GM19372 (cell line): ENCODE data around the gene ADAMTSL3.
"Not testable (repeated sequence)": the region's sequence is repeated elsewhere in the genome, so short reads cannot be mapped to it uniquely, and the experiment has no call there.

Source experiments
- ATAC-seq: cut with Tn5 transposase; IDR thresholded peaks from one replicate; pipeline ENCODE4 v1.9.1; 2021; ENCODE audit warnings: mild to moderate bottlenecking, low read depth, moderate library complexity; ENCODE audit not compliant: unreplicated experiment

The ADAMTSL3 gene

GRCh38 chr15:83746231-83746630, 92.3 kb downstream of the ADAMTSL3 start:
- ATAC-seq, result no peak

DNA sequence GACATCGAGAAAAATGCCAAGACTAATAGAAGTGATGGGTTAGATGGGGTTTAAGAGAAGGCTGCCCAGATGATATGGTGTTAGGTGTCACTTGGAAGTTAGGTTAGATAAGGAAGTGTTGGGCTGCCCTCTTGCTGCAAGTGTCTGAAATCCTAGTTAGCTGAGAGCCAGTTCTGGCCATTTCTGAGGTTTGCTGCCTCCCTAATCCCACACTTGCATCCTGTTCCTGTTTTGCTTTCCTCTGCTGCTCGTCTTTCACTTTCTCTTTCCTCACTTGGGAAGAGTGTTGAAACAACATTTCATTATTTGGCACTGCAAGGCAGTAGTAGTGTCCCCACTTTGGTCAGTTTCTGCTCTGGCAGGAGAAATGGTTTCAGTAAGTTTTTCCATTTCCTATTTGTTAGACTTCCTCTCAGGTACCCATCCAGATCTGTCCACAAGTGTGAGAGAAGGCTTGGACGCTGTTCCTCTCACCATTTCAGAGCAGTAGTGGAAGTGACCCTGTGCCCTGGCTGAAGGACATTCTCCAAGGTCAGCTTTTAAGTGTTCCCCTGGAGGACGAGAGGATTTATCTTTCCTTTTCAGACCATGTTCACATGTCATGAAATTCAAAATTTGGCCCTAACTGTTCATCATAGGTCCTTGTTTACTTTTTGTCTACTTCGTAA, 93.3 kb downstream of the ADAMTSL3 start:
- ATAC-seq, result no peak

DNA sequence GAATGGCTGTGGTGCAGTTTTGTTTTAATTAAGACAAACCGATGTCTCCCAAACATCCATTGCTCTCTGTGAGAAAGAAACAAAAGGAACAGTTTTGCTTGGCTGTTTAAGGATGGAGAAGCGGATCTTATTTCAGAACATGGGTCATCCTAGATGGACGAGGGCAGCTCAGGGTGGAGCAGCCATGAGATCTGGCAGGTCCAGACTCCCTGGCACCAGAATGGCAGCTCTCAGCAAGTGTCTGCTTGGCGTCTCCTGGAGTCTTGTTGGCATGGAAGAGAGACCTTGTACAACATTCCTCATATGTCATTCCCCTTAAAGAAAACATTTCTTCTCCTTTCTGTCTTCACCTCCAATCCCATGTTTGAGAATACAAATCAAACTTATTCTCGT, 93.8 kb downstream of the ADAMTSL3 start:
- no peak for ATAC-seq

DNA sequence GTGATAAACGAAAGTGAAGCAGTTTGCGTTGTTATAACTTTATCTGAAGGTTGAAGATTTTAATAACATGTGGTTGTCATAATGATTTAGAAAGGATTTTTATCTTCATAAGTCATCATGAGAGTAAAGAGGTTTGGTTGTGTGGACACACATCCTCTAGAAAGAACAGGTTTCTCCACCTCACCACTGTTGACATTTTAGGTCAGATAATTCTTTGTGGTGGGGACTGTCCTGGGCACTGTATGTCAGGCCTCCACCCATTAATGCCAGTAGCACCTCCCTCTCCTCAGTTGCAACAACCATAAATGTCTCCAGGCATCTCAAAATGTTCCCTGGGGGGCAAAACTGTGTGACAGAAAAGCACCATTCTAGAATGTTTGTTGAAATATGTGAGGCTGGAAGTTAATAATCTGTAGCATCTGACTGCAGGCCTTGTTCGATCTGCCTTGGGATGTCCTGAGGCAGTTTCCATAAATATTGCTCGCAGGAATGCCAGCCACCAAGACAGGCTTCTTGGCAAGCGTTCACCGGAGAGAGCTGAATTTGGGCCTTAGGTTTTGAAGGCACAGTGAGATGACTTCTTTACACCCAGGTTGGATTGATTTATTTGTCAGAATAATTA, 100.1 kb downstream of the ADAMTSL3 start:
- ATAC-seq, result no peak

GRCh38 chr15:83757291-83757690, 103.4 kb downstream of the ADAMTSL3 start:
- ATAC-seq, result not testable (repeated sequence)

DNA sequence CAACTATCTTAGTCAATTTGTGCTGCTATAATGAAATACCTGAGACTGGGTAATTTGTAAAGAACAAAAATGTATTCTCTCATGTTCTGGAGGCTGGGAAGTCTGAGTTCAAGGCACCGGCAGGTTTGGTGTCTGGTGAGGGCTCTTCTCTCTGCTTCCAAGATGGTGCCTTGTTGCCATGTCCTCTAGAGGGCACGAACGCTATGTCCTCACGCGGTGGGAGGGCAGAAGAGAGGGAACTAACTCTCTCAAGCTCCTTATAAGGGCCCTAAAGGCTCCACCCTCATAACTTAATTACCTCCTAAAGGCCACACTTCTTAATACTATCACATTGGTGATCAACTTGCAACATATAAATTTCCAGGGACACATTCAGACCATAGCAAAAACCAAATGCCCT, 108.4 kb downstream of the ADAMTSL3 start:
- no peak for ATAC-seq

GRCh38 chr15:83764201-83764838, 110.4 kb downstream of the ADAMTSL3 start:
- no peak for ATAC-seq

DNA sequence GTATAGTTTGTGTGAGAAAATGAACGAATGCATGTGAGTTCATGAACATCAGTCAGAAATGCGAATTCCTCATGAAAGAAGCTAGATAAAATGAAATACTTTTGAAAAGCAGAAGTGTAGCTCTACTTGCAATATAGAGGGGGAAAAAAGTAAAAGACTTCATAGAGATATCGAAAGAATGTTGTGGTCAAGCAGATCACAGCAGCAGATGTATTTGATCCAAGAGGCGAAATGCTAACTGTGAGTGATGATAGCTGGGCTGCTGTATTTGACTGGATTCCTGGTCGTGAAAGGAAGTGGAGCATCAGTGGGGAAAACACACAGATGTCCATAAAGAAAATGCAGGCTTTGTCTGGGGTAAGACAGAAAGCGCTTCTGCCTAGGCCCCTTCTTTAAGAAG, 112.4 kb downstream of the ADAMTSL3 start:
- ATAC-seq, result no peak

- no peak for ATAC-seq
These were observed 113.8 kb downstream of the ADAMTSL3 start for GRCh38 chr15:83767741-83768140.

GRCh38 chr15:83769411-83769999, 115.6 kb downstream of the ADAMTSL3 start:
- no peak for ATAC-seq

DNA sequence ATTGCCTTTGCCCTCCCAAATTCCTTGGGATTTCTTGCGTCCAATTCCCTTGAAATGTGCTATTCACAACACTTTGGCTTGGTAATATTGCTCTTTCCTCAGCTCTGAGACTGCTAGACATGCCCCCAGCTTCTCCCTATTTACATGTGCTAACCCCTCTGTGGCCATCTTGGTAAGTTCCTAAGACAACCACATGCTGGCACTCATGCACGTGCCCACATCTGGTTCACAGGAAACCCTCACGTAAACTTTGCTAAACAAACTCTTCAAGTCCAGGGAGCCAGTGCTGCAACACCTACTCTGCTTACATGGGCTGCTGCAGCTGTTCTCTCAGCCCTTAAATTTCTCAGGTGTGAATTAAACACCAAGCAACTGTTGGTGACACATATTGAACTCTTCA, 121.8 kb downstream of the ADAMTSL3 start:
- ATAC-seq, result no peak

DNA sequence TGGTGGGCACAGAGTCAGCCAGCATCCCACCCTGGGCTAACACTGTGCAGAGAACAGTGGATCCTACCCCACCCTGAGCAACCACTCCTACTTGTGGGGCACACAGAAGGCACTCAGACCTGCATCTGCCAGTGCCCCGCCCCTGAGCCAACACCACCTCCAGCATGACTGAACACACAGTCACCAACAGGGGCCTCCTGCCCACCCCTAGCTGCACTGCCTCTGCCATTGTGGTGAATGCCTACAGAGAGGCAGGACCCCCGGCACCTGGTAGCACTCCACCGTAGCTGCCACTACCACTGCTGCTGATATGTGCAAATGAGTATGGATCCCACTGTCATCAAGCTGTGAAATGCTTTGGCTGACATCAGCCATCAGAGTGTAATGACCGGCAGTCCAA, 123.1 kb downstream of the ADAMTSL3 start:
- no peak for ATAC-seq

DNA sequence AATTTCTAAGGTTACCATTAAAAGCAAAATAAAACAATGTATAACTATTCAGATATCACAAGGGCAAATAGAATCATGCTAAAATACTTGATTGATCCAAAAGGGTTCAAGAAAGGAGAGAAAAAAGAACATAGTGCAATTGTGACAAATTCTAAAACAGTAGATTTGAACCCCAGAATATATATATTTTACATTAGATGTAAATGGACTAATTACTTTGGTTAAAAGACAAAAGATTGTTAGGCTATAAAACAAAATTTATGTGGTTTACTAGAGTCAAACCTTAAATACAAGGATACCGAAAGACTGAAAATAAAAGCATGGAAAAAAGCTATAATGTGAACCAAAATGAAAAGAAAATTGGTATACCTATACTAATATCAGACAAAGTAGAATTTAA, 129.3 kb downstream of the ADAMTSL3 start:
- no peak for ATAC-seq

- no peak for ATAC-seq
These were observed 131.1 kb downstream of the ADAMTSL3 start for GRCh38 chr15:83784975-83785374.

- ATAC-seq, result no peak
These were observed 132.4 kb downstream of the ADAMTSL3 start for GRCh38 chr15:83786336-83786735.

DNA sequence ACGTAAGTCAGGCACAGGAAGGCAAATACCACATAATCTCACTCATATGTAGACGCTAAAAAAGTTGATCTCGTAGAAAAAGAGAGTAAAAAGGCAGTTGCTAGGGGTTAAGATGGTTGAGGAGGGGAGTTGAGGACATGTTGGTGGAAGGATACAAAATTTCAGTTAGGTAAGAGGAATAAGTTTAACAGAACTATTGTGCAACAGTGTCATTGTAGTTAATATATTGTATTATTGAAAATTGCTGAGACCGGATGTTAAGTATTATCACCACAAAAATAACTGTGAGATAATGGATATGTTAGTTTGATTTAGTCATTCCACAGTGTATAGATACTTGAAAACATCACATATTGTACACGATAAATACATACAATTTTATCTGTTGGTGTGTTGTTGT, 139.1 kb downstream of the ADAMTSL3 start:
- no peak for ATAC-seq

DNA sequence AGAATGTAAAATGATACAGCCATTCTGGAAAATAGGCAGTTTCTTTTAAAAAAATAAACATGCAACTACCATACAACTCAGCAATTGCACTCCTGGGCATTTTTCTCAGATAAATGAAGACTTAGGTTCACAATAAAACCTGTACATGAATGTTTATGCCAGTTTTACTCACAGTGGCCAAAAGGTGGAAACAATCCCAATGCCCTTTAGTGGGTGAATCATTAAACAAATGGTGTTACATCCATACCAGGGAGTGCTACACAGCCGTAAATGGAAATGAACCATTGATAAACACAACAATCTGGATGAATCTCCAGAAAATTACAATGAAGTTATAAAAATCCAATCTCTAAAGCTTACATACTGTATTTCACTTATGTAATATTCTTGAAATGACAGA, 140.3 kb downstream of the ADAMTSL3 start:
- no peak for ATAC-seq

DNA sequence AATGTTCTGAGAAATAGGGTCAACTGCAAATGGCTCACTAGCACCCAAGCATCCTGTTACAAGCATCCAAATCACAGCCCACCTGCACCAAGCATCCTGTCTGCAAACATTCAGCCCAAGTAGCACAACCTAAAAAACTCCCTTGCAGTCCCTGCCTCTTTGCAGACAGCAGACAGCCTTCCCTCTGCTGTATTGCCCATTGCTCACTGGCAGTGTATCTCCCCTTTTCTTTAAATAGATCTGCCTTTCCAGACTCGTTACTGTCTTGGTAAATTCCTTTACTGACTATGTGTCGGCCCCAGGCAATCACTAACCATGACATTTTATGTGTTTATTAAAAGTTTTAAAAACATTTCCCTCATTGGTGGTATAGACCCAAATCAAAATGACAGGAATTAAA, 155.4 kb downstream of the ADAMTSL3 start:
- no peak for ATAC-seq

DNA sequence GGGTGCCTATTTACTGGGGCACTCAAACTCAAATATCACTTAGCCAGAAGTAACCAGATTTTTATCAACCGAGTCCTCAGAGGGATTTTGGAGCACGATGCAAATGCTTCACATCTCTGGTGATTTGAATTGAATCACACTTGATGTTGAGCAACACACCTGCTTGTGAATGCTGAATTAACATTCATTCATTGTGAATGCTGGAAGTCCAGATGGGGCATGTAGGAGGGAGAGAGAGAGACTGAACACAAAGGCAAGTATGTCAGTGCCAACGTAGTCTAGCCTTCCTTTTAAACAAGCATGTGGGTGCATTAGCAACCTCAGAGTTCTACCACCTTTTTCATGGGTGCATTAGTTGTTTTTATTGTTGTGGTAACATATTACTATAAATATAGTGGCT, 156.2 kb downstream of the ADAMTSL3 start:
- ATAC-seq, result no peak

GRCh38 chr15:83813682-83814081, 159.8 kb downstream of the ADAMTSL3 start:
- ATAC-seq, result no peak

GRCh38 chr15:83815506-83815905, 161.6 kb downstream of the ADAMTSL3 start:
- ATAC-seq, result no peak
